Stimulated activated CD8-positive, alpha-beta memory T cell treated with anti-CD3 and anti-CD28 coated beads, Interleukin-7, amount 100 ng/mL, for 48 hours (primary cell): ENCODE data around the gene CELSR3.

Experiments
- DNase-seq, 2 donors: peaks; one replicate each; pipeline ENCODE4 v3.0.0-alpha.2; 2020; ENCODE audit warnings: low read depth in 1 of 2; ENCODE audit errors: extremely low read depth in 1 of 2

CELSR3 gene

GRCh38 chr3:48661501-48662144, 1.1 kb downstream of the CELSR3 start:
- peak; percentile 46 to 51 for DNase-seq

- no peak for DNase-seq
These were observed 1.8 kb downstream of the CELSR3 start for GRCh38 chr3:48660800-48661400.

GRCh38 chr3:48656841-48657281, 5.8 kb downstream of the CELSR3 start:
- DNase-seq: no peak

GRCh38 chr3:48656061-48656840, 6.4 kb downstream of the CELSR3 start:
- peak; percentile 71 to 82 for DNase-seq

- DNase-seq: peak; percentile 20 to 48
These were observed 7.1 kb downstream of the CELSR3 start for GRCh38 chr3:48655606-48656005.

- DNase-seq: no peak
These were observed 7.6 kb downstream of the CELSR3 start for GRCh38 chr3:48655063-48655462.

GRCh38 chr3:48652923-48653715, 9.6 kb downstream of the CELSR3 start:
- DNase-seq: no peak

GRCh38 chr3:48651771-48652170, 10.9 kb downstream of the CELSR3 start:
- no peak for DNase-seq

- no peak for DNase-seq
These were observed 12.0 kb downstream of the CELSR3 start for GRCh38 chr3:48650723-48651122.

- DNase-seq: no peak
These were observed 14.4 kb downstream of the CELSR3 start for GRCh38 chr3:48648188-48648850.

- DNase-seq: no peak
These were observed 15.0 kb downstream of the CELSR3 start for GRCh38 chr3:48647714-48648113.

GRCh38 chr3:48644898-48645760, 17.6 kb downstream of the CELSR3 start:
- no peak for DNase-seq

- DNase-seq: no peak
These were observed 20.1 kb downstream of the CELSR3 start for GRCh38 chr3:48642605-48643004.

- DNase-seq: no peak
These were observed 21.3 kb downstream of the CELSR3 start for GRCh38 chr3:48641396-48641795.

- no peak for DNase-seq
These were observed 22.6 kb downstream of the CELSR3 start for GRCh38 chr3:48639944-48640606.

- DNase-seq: no peak
These were observed 25.4 kb downstream of the CELSR3 start for GRCh38 chr3:48637305-48637704.

- no peak for DNase-seq
These were observed 26.5 kb downstream of the CELSR3 start for GRCh38 chr3:48636149-48636655.

GRCh38 chr3:48635222-48636021, 27.3 kb downstream of the CELSR3 start, which contains the start of gene SLC26A6:
SLC26A6 (minus strand) TSS chr3:48635461; CDS start chr3:48635393, 68 bp downstream.
- DNase-seq: peak; percentile 93 to 95
